ENCODE data around the gene ARL15. TPM values are rescaled to one million over a fixed set of nuclear protein-coding genes. Genes with fewer than 3 reads are reported as not detected.
"Not testable (repeated sequence)": the region's sequence is repeated elsewhere in the genome, so short reads cannot be mapped to it uniquely, and the experiment has no call there.

The ARL15 gene
- total RNA-seq, 3 donors from 2014 or later, result 29.0 to 65.0 (median 42.9) TPM

DNA sequence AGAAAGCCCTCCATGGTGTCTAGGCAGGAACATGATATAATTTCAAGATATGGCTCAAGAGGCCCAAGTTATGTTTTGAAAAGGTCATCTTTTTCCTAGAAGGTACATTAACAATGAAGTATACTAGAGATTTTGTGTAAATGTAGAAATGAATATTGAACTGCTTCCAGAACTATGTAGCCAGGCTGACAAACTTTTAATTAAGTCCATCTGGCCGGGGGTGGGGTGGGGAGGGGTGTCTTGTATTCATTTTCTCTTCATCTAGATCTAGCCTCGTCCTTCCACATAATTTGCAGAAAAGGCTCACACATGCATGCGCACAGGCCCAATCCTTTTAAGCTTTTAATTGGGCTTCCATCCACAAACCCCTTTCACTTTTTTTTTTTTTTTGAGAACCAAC is 323.3 kb downstream of the ARL15 start:
- H3K36me3 ChIP-seq, result no peaks in the 10 kb centered on the region
- no peaks in the 10 kb centered on the region for H3K4me1 ChIP-seq
- no peak for DNase-seq (ENCODE audit: low spot score in 2 of 2)
- no peak overlapping the region for H3K4me3 ChIP-seq
- no peak overlapping the region for H3K27ac ChIP-seq
- H3K27me3 ChIP-seq, result no peaks in the 10 kb centered on the region
- TF ChIP-seq CTCF (IDR thresholded peaks at IDR 0.05), result no peak
- TF ChIP-seq POLR2AphosphoS5 (IDR thresholded peaks at IDR 0.05), result no peak
- intact Hi-C loops (cut with DNase I; ENCODE audit: low total_unique reads), result no loop called here
- no peaks in the 10 kb centered on the region for H3K9me3 ChIP-seq

DNA sequence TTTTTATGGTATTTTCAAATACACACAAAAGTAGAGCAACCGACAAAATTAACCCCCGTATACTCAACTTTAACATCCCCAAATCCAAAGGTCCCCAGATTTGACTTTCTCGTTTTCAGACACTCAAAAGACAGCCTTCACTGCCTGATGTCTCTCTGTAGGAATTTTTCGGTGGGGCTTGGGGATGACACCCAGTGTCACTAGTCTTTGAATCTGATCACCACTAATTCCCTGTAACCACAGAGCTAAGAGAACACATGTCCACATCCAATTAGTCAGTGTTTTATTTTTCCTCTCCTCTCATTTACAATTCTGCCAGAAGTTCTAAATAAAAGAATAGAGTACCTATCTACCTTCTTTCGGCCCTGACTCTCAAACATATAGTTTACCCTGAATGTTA is 324.6 kb downstream of the ARL15 start:
- intact Hi-C loops (cut with DNase I; ENCODE audit: low total_unique reads), result no loop called here

DNA sequence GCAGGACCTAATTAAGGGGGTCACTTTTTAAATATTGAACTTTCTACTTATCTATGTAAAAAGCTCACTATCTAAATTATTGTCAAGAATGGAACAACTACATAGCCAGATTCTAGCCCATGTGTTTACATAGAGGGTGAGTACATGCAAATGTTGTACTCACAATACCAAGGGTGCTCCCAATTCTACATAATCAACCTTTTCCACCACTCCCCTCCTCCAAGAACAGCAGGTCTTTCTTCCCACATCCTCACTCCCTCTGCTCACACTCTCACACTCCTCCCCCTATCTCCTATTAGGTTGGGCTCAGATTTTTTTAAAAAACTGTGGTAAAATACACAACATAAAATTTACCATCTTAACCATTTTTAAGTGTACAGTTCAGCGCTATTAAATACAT is 325.4 kb downstream of the ARL15 start:
- no peak for TF ChIP-seq CTCF (IDR thresholded peaks at IDR 0.05)
- no peak for TF ChIP-seq POLR2AphosphoS5 (IDR thresholded peaks at IDR 0.05)
- no peak for TF ChIP-seq POLR2A (IDR thresholded peaks at IDR 0.05)
- intact Hi-C loops (cut with DNase I; ENCODE audit: low total_unique reads), result no loop called here
- Histone ChIP-seq H3K4me1 (no peaks in the 10 kb centered on the region), H3K4me3 (no peak overlapping the region), H3K9me3 (peaks cover 0 to 6% of the 10 kb centered on the region in 2 donors), H3K36me3 (no peaks in the 10 kb centered on the region), H3K27me3 (no peaks in the 10 kb centered on the region), H3K27ac (no peak overlapping the region)
- DNase-seq (ENCODE audit: low spot score in 2 of 2), result no peak

More for the DNA sequence above, 324.6 kb downstream of the ARL15 start:
- no peak overlapping the region for H3K4me3 ChIP-seq
- DNase-seq (ENCODE audit: low spot score in 2 of 2), result no peak
- H3K27me3 ChIP-seq, result no peaks in the 10 kb centered on the region
- TF ChIP-seq POLR2AphosphoS5 (IDR thresholded peaks at IDR 0.05) (no peak), POLR2A (IDR thresholded peaks at IDR 0.05) (no peak), CTCF (IDR thresholded peaks at IDR 0.05) (no peak)
- H3K4me1 ChIP-seq, result no peaks in the 10 kb centered on the region
- no peaks in the 10 kb centered on the region for H3K36me3 ChIP-seq
- no peak overlapping the region for H3K27ac ChIP-seq
- H3K9me3 ChIP-seq, result no peaks in the 10 kb centered on the region

DNA sequence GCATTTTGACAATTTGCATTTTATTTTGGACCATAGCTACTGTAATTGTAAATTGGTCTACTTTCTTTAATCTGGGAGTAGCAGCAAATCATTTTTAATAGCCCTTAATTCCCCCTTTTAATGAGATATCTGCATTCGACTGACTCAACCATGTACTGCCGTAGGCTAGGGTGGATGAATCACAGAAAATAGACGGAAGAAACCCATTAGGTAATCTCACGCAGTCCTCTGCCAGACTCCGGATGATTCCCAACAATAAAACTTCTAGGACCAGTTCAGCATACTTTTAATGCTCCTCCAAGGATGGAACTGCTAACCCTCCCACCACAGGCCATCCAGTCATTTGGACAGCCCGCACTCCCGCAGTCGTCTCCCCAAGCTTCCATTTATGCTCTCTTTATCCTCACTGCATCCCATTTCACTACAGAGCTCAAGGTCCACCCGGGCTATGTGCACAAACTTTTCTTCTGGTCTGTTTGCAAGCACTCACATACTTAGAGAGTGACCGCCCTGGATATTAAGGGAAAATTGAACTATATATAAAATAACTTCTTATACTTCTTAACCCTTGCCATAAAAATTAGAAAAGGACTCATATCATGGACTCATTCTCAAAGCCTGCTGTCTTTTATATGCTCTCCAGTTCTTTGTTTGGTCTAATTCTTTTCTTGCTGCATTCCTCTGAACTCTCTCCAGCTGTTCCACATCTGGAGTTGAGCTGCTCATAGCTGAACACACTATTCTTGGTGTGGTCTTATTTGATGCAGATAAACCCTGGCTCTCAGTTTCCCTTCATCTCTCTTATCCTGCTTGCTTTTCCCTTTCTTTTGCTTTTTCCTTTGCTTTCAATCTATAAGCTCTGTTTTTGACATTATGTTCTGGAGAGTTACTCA is 326.6 kb downstream of the ARL15 start:
- H3K36me3 ChIP-seq, result no peaks in the 10 kb centered on the region
- no peak for TF ChIP-seq POLR2AphosphoS5 (IDR thresholded peaks at IDR 0.05)
- TF ChIP-seq POLR2A (IDR thresholded peaks at IDR 0.05), result no peak
- TF ChIP-seq CTCF (IDR thresholded peaks at IDR 0.05), result no peak
- H3K4me3 ChIP-seq, result no peak overlapping the region
- H3K4me1 ChIP-seq, result no peaks in the 10 kb centered on the region
- no peaks in the 10 kb centered on the region for H3K27me3 ChIP-seq
- DNase-seq (ENCODE audit: low spot score in 2 of 2), result no peak
- H3K27ac ChIP-seq, result no peak overlapping the region
- H3K9me3 ChIP-seq, result peaks cover 0 to 7% of the 10 kb centered on the region in 2 donors
- intact Hi-C loops (cut with DNase I; ENCODE audit: low total_unique reads), result no loop called here

DNA sequence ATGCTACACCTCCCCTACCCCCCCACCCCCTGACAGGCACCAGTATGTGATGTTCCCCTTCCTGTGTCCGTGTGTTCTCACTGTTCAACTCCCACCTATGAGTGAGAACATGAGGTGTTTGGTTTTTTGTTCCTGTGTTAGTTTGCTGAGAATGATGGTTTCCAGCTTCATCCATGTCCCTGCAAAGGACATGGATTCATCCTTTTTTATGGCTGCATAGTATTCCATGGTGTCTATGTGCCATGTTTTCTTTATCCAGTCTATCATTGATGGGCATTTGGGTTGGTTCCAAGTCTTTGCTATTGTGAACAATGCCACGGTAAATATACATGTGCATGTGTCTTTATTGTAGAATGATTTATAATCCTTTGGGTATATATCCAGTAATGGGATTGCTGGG is 328.1 kb downstream of the ARL15 start:
- H3K4me1 ChIP-seq; H3K9me3 ChIP-seq; intact Hi-C loops (cut with DNase I; ENCODE audit: low total_unique reads): not testable (repeated sequence)

More for the DNA sequence above, 328.1 kb downstream of the ARL15 start:
- not testable (repeated sequence) for H3K27ac ChIP-seq; H3K4me3 ChIP-seq; DNase-seq (ENCODE audit: low spot score in 2 of 2); H3K27me3 ChIP-seq; H3K36me3 ChIP-seq

Data from breast epithelium (tissue), 4 donors.